ENCODE results near the gene LCN15. TPM values are rescaled to one million over a fixed set of nuclear protein-coding genes. Genes with fewer than 3 reads are reported as not detected.
A peak's percentile ranks its signal among the peaks of the same experiment; 100 is the strongest.
"Not testable (repeated sequence)": the region's sequence is repeated elsewhere in the genome, so short reads cannot be mapped to it uniquely, and the experiment has no call there.

LCN15 gene
- total RNA-seq, 4 donors from 2014 or later = 6.4 to 11.9 TPM; not detected in 2

GRCh38 chr9:136713550-136713949, 50.8 kb downstream of the LCN15 start:
- no peaks in the 10 kb centered on the region for H3K36me3 ChIP-seq
- peak overlapping the region in 1 of 4 donors; percentile 54 for H3K4me3 ChIP-seq
- H3K9me3 ChIP-seq = no peaks in the 10 kb centered on the region
- H3K4me1 ChIP-seq = peaks cover 9 to 15% (median 13%) of the 10 kb centered on the region in 4 donors
- WGBS, 2 donors (ENCODE audit: low coverage in 1 of 2) = 50% methylated on average over 6 of the region's 8 CpGs; no CpG with 5 or more reads in 1 of the 2 donors
- H3K27me3 ChIP-seq = peaks cover 77% of the 10 kb centered on the region
- DNase-seq = no peak
- H3K27ac ChIP-seq = peak overlapping the region in 3 of 4 donors; percentile 52 to 72 (median 57)
- in situ Hi-C loops (cut with MboI; ENCODE audit: low pct_ligation_motif_present in 1 of 4, low pct_unique_long_range_greater_than_20kb in 1 of 4, low sequenced_read_pairs in 3 of 4) (no loop called here), intact Hi-C loops (cut with DNase I; ENCODE audit: low total_unique reads) (no loop called here)
- TF ChIP-seq EP300 (IDR thresholded peaks at IDR 0.05; ENCODE audit: low read depth) = no peak
- TF ChIP-seq POLR2AphosphoS5 (IDR thresholded peaks at IDR 0.05) = no peak
- no peak for TF ChIP-seq CTCF (IDR thresholded peaks at IDR 0.05)
- no peak for TF ChIP-seq POLR2A (IDR thresholded peaks at IDR 0.05)

GRCh38 chr9:136712690-136713544, 51.4 kb downstream of the LCN15 start:
- no peaks in the 10 kb centered on the region for H3K9me3 ChIP-seq
- H3K27ac ChIP-seq = peak overlapping the region; percentile 20 to 72 (median 54)
- peak overlapping the region; percentile 30 to 54 (median 42) for H3K4me3 ChIP-seq
- DNase-seq = no peak
- H3K4me1 ChIP-seq = peaks cover 9 to 15% (median 13%) of the 10 kb centered on the region in 4 donors
- in situ Hi-C loops (cut with MboI; ENCODE audit: low pct_ligation_motif_present in 1 of 4, low pct_unique_long_range_greater_than_20kb in 1 of 4, low sequenced_read_pairs in 3 of 4) (no loop called here), intact Hi-C loops (cut with DNase I; ENCODE audit: low total_unique reads) (no loop called here)
- no peaks in the 10 kb centered on the region for H3K36me3 ChIP-seq
- H3K27me3 ChIP-seq = peaks cover 77% of the 10 kb centered on the region
- WGBS, 2 donors (ENCODE audit: low coverage in 1 of 2) = 10 to 11% methylated on average over 17 to 33 of the region's 56 CpGs
- no peak for TF ChIP-seq POLR2A (IDR thresholded peaks at IDR 0.05)
- no peak for TF ChIP-seq CTCF (IDR thresholded peaks at IDR 0.05)
- TF ChIP-seq POLR2AphosphoS5 (IDR thresholded peaks at IDR 0.05) = no peak
- TF ChIP-seq EP300 (IDR thresholded peaks at IDR 0.05; ENCODE audit: low read depth) = no peak

- no peak for DNase-seq
- intact Hi-C loops (cut with DNase I; ENCODE audit: low total_unique reads) = no loop called here
- no peaks in the 10 kb centered on the region for H3K9me3 ChIP-seq
- H3K36me3 ChIP-seq = no peaks in the 10 kb centered on the region
- peaks cover 9 to 15% (median 13%) of the 10 kb centered on the region in 4 donors for H3K4me1 ChIP-seq
- WGBS, 2 donors (ENCODE audit: low coverage in 1 of 2) = 2% methylated on average over 15 of the region's 119 CpGs; no CpG with 5 or more reads in 1 of the 2 donors
- TF ChIP-seq CTCF (IDR thresholded peaks at IDR 0.05) (no peak), EP300 (IDR thresholded peaks at IDR 0.05; ENCODE audit: low read depth) (no peak), POLR2A (IDR thresholded peaks at IDR 0.05) (no peak)
- peak within 1 kb of the TSS; percentile 30 to 54 (median 42) for H3K4me3 ChIP-seq
- peaks cover 71% of the 10 kb centered on the region for H3K27me3 ChIP-seq
- peak within 1 kb of the TSS; percentile 20 to 72 (median 54) for H3K27ac ChIP-seq
- in situ Hi-C loops (cut with MboI; ENCODE audit: low pct_ligation_motif_present in 1 of 4, low pct_unique_long_range_greater_than_20kb in 1 of 4, low sequenced_read_pairs in 3 of 4) = no loop called here
Observed at GRCh38 chr9:136711751-136712689, 52.3 kb downstream of the LCN15 start, which contains the start of gene DIPK1B. DIPK1B (plus strand) TSS chr9:136712572; CDS start chr9:136712666, 94 bp downstream.

- WGBS, 2 donors (ENCODE audit: low coverage in 1 of 2) = 8 to 27% methylated on average over 2 to 4 of the region's 4 CpGs
- H3K9me3 ChIP-seq; H3K36me3 ChIP-seq; in situ Hi-C loops (cut with MboI; ENCODE audit: low pct_ligation_motif_present in 1 of 4, low pct_unique_long_range_greater_than_20kb in 1 of 4, low sequenced_read_pairs in 3 of 4); intact Hi-C loops (cut with DNase I; ENCODE audit: low total_unique reads); H3K4me3 ChIP-seq; DNase-seq: not testable (repeated sequence)
- Histone ChIP-seq H3K27me3 (peaks cover 65% of the 10 kb centered on the region), H3K27ac (peak overlapping the region in 1 of 4 donors; percentile 53), H3K4me1 (peaks cover 9 to 15% (median 13%) of the 10 kb centered on the region in 4 donors)
Observed at GRCh38 chr9:136711219-136711648, 53.1 kb downstream of the LCN15 start.

Measured in transverse colon (tissue), 4 donors.